NCI-H460 (cell line): ENCODE measurements around the gene NCKAP1. TPM values are rescaled to one million over a fixed set of nuclear protein-coding genes. Genes with fewer than 3 reads are reported as not detected.
A peak's percentile ranks its signal among the peaks of the same experiment; 100 is the strongest.
"Not testable (repeated sequence)": the region's sequence is repeated elsewhere in the genome, so short reads cannot be mapped to it uniquely, and the experiment has no call there.

ENCODE experiments used
- DNase-seq: peaks from one replicate; pipeline ENCODE4 v3.0.0-alpha.2; 2016; ENCODE audit warnings: low read depth; ENCODE audit errors: extremely low read depth
- total RNA-seq: library from RNA; depleted of rRNA; stranded (reverse); fragments of >200 nt; shearing (Covaris generic); gene quantifications from 2 replicates; pipeline ENCODE4 v1.2.3, GENCODE V29; 2014

The NCKAP1 gene
- total RNA-seq, 1 experiment from 2014 or later, result 201 TPM

GRCh38 chr2:183037074-183037552, 1.1 kb downstream of the NCKAP1 start:
- peak; percentile 12 for DNase-seq

GRCh38 chr2:183035954-183036669, 2.1 kb downstream of the NCKAP1 start:
- DNase-seq, result no peak

GRCh38 chr2:183035298-183035953, 2.8 kb downstream of the NCKAP1 start:
- DNase-seq, result no peak

- DNase-seq, result no peak
Observed at GRCh38 chr2:183034806-183035205, 3.5 kb downstream of the NCKAP1 start.

GRCh38 chr2:183033951-183034350, 4.3 kb downstream of the NCKAP1 start:
- no peak for DNase-seq

- peak; percentile 54 for DNase-seq
Observed at GRCh38 chr2:183031911-183032794, 6.1 kb downstream of the NCKAP1 start.

GRCh38 chr2:183029219-183029618, 9.0 kb downstream of the NCKAP1 start:
- DNase-seq, result no peak

GRCh38 chr2:183028108-183028507, 10.1 kb downstream of the NCKAP1 start:
- DNase-seq, result no peak

GRCh38 chr2:183027443-183027842, 10.8 kb downstream of the NCKAP1 start:
- DNase-seq, result no peak

GRCh38 chr2:183026424-183026823, 11.8 kb downstream of the NCKAP1 start:
- no peak for DNase-seq

GRCh38 chr2:183025993-183026392, 12.3 kb downstream of the NCKAP1 start:
- DNase-seq, result no peak

GRCh38 chr2:183024339-183025095, 13.7 kb downstream of the NCKAP1 start:
- DNase-seq, result no peak

GRCh38 chr2:183022711-183023110, 15.5 kb downstream of the NCKAP1 start:
- DNase-seq, result no peak

- DNase-seq, result no peak
Observed at GRCh38 chr2:183021613-183022012, 16.6 kb downstream of the NCKAP1 start.

- no peak for DNase-seq
Observed at GRCh38 chr2:183019718-183020442, 18.4 kb downstream of the NCKAP1 start.

- DNase-seq, result not testable (repeated sequence)
Observed at GRCh38 chr2:183017845-183018244, 20.4 kb downstream of the NCKAP1 start.

GRCh38 chr2:183014005-183014404, 24.3 kb downstream of the NCKAP1 start:
- DNase-seq, result no peak

- no peak for DNase-seq
Observed at GRCh38 chr2:183011743-183012142, 26.5 kb downstream of the NCKAP1 start.

GRCh38 chr2:183010112-183010511, 28.1 kb downstream of the NCKAP1 start:
- no peak for DNase-seq
